ENCODE results near the gene USP37. TPM values are rescaled to one million over a fixed set of nuclear protein-coding genes. Genes with fewer than 3 reads are reported as not detected.

Gene USP37
- total RNA-seq, 1 experiment from 2014 or later = 34.9 TPM

DNA sequence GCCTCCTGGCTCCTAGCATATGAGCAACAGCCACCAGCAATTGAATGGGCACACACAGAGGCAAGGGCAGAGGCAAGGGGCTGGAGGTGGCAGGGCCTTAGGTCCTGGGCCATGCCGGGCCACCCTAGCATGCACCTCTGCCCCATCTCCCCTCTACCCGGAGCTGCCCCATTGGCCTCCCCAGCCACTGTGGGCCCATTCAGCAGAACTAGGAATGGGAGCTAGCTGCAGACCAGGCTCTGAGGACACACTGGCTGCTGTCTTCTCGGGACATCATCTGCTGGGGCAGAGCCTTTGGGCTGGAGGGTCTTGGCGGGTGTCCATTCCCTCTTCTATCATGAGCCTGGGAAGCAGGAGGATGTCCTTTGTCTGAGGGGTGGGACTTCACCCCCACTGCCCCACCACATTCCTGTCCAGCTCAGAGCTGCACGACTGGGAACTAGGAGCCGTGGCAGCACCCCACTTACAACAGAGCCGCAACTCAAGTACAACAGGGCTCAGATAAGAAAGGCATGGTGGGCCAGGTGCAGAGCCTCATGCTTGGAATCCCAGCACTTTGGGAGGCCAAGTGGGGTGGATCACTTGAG, 148.4 kb downstream of the USP37 start:
- Histone ChIP-seq H3K4me1 (no peaks in the 10 kb centered on the region), H3K9me3 (replicated peaks) (no peaks in the 10 kb centered on the region), H3K4me3 (no peak overlapping the region), H3K27ac (no peak overlapping the region), H3K36me3 (no peaks in the 10 kb centered on the region), H3K27me3 (no peaks in the 10 kb centered on the region)
- DNase-seq = no peak

GRCh38 chr2:218418717-218419458, 149.3 kb downstream of the USP37 start, which contains the start of gene VIL1:
Gene VIL1 (plus strand): TSS chr2:218419123. CDS start chr2:218423779, 4,656 bp downstream.
- Histone ChIP-seq H3K4me3 (no peak within 1 kb of the TSS), H3K27ac (no peak within 1 kb of the TSS), H3K27me3 (no peaks in the 10 kb centered on the region), H3K36me3 (no peaks in the 10 kb centered on the region), H3K9me3 (replicated peaks) (no peaks in the 10 kb centered on the region), H3K4me1 (no peaks in the 10 kb centered on the region)
- no peak for DNase-seq

- Histone ChIP-seq H3K27me3 (no peaks in the 10 kb centered on the region), H3K27ac (no peak overlapping the region), H3K4me1 (no peaks in the 10 kb centered on the region), H3K36me3 (no peaks in the 10 kb centered on the region), H3K9me3 (replicated peaks) (no peaks in the 10 kb centered on the region), H3K4me3 (no peak overlapping the region)
- no peak for DNase-seq
Observed at GRCh38 chr2:218418321-218418716, 149.8 kb downstream of the USP37 start.

DNA sequence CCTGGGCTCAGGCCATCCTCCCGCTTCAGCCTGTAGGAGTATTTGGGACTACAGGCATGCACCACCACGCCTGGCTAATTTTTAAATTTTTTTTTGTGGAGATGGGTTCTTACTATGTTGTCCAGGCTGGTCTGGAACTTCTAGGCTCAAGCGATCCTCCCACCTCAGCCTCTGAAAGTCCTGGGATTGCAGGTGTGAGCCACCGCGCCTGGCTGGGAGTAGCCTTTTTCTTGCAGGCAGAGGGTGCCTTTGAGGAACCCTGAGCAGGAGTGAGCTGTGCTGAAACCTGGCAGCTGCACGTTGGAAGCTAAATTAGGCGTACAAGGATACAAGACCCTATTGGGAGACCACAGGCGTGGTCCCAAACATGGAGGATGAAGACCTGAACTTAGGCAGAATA, 160.4 kb downstream of the USP37 start:
- Histone ChIP-seq H3K27me3 (no peaks in the 10 kb centered on the region), H3K27ac (no peak overlapping the region), H3K4me3 (no peak overlapping the region), H3K4me1 (peaks cover 17% of the 10 kb centered on the region; the same call in 1 of the 2 replicates), H3K36me3 (peaks cover 11% of the 10 kb centered on the region; the same call in 1 of the 2 replicates), H3K9me3 (replicated peaks) (no peaks in the 10 kb centered on the region)
- no peak for DNase-seq

GRCh38 chr2:218406949-218407618, 161.1 kb downstream of the USP37 start:
- peak; percentile 54 to 71 for DNase-seq
- Histone ChIP-seq H3K4me1 (peaks cover 17% of the 10 kb centered on the region; the same call in 1 of the 2 replicates), H3K9me3 (replicated peaks) (no peaks in the 10 kb centered on the region), H3K4me3 (peak overlapping the region; percentile 60), H3K36me3 (peaks cover 11% of the 10 kb centered on the region; the same call in 1 of the 2 replicates), H3K27ac (peak overlapping the region; percentile 46), H3K27me3 (no peaks in the 10 kb centered on the region)

GRCh38 chr2:218406209-218406948, 161.8 kb downstream of the USP37 start:
- DNase-seq = peak; percentile 96 to 97
- Histone ChIP-seq H3K4me3 (peak overlapping the region; percentile 60), H3K4me1 (peaks cover 17% of the 10 kb centered on the region; the same call in 1 of the 2 replicates), H3K9me3 (replicated peaks) (no peaks in the 10 kb centered on the region), H3K27ac (peak overlapping the region; percentile 46), H3K27me3 (no peaks in the 10 kb centered on the region), H3K36me3 (peaks cover 11% of the 10 kb centered on the region; the same call in 1 of the 2 replicates)

DNA sequence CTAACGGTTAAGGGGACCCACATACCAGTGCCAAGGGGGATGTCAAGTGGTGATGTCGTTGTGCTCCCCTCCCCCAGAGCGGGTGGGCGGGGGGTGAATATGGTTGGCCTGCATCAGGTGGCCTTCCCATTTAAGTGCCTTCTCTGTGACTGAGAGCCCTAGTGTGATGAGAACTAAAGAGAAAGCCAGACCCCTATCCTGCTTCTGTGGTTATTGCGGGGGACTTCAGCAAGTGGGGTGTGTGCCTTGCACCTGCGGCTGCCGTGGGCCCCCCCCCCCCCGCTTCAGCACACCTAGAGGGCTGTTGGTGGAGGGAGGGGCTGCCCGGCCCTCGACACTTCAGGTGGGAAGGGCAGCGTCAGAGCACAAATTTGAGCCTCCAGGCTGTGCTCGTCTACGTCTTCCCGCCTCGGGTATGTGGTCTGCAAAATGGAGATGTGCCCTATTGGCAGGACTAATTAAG, 162.4 kb downstream of the USP37 start:
- Histone ChIP-seq H3K27me3 (no peaks in the 10 kb centered on the region), H3K4me3 (peak overlapping the region; percentile 55), H3K9me3 (replicated peaks) (no peaks in the 10 kb centered on the region), H3K36me3 (peaks cover 11% of the 10 kb centered on the region; the same call in 1 of the 2 replicates), H3K4me1 (peaks cover 17% of the 10 kb centered on the region; the same call in 1 of the 2 replicates), H3K27ac (peak overlapping the region; percentile 42)
- peak in 1 of 2 experiments; percentile 43 for DNase-seq

DNA sequence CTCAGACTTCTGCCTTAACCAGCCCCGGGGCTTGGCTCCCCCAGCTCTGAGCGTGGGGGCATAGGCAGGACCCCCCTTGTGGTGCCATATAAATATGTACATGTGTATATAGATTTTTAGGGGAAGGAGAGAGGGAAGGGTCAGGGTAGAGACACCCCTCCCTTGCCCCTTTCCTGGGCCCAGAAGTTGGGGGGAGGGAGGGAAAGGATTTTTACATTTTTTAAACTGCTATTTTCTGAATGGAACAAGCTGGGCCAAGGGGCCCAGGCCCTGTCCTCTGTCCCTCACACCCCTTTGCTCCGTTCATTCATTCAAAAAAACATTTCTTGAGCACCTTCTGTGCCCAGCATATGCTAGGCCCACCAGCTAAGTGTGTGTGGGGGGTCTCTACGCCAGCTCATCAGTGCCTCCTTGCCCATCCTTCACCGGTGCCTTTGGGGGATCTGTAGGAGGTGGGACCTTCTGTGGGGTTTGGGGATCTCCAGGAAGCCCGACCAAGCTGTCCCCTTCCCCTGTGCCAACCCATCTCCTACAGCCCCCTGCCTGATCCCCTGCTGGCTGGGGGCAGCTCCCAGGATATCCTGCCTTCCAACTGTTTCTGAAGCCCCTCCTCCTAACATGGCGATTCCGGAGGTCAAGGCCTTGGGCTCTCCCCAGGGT, 162.9 kb downstream of the USP37 start:
- DNase-seq = no peak
- H3K27me3 ChIP-seq = no peaks in the 10 kb centered on the region
- no peaks in the 10 kb centered on the region for H3K9me3 ChIP-seq (replicated peaks)
- H3K27ac ChIP-seq = peak overlapping the region; percentile 42
- H3K4me1 ChIP-seq = peaks cover 17% of the 10 kb centered on the region; the same call in 1 of the 2 replicates
- H3K4me3 ChIP-seq = peak overlapping the region; percentile 55
- H3K36me3 ChIP-seq = peaks cover 11% of the 10 kb centered on the region; the same call in 1 of the 2 replicates

- peaks cover 11% of the 10 kb centered on the region; the same call in 1 of the 2 replicates for H3K36me3 ChIP-seq
- no peak overlapping the region for H3K27ac ChIP-seq
- H3K9me3 ChIP-seq (replicated peaks) = no peaks in the 10 kb centered on the region
- DNase-seq = peak in 1 of 2 experiments; percentile 34
- H3K4me1 ChIP-seq = peaks cover 17% of the 10 kb centered on the region; the same call in 1 of the 2 replicates
- no peak overlapping the region for H3K4me3 ChIP-seq
- H3K27me3 ChIP-seq = no peaks in the 10 kb centered on the region
Observed at GRCh38 chr2:218404351-218405085, 163.6 kb downstream of the USP37 start.

GRCh38 chr2:218403810-218404209, 164.3 kb downstream of the USP37 start:
- peaks cover 17% of the 10 kb centered on the region; the same call in 1 of the 2 replicates for H3K4me1 ChIP-seq
- no peaks in the 10 kb centered on the region for H3K9me3 ChIP-seq (replicated peaks)
- H3K27me3 ChIP-seq = no peaks in the 10 kb centered on the region
- no peak overlapping the region for H3K27ac ChIP-seq
- DNase-seq = no peak
- peaks cover 11% of the 10 kb centered on the region; the same call in 1 of the 2 replicates for H3K36me3 ChIP-seq
- no peak overlapping the region for H3K4me3 ChIP-seq

DNA sequence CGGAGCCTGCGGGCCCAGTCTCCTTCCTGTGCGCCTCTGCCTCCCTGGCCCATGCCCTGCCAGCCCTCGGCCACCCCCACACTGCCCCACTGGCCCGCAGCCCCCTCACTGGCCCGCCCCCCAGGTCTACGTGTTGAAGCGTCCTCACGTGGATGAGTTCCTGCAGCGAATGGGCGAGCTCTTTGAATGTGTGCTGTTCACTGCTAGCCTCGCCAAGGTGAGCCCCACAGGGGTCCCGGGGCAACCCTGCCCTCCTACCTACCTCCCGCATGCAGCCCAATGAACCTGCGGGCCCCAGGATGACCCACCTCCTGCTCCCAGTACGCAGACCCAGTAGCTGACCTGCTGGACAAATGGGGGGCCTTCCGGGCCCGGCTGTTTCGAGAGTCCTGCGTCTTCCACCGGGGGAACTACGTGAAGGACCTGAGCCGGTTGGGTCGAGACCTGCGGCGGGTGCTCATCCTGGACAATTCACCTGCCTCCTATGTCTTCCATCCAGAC, 165.2 kb downstream of the USP37 start:
- DNase-seq = no peak
- Histone ChIP-seq H3K4me3 (no peak overlapping the region), H3K27ac (no peak overlapping the region), H3K4me1 (peaks cover 17% of the 10 kb centered on the region; the same call in 1 of the 2 replicates), H3K9me3 (replicated peaks) (no peaks in the 10 kb centered on the region), H3K27me3 (no peaks in the 10 kb centered on the region), H3K36me3 (peaks cover 11% of the 10 kb centered on the region; the same call in 1 of the 2 replicates)

GRCh38 chr2:218402491-218402901, 165.7 kb downstream of the USP37 start:
- Histone ChIP-seq H3K36me3 (peaks cover 11% of the 10 kb centered on the region; the same call in 1 of the 2 replicates), H3K27me3 (no peaks in the 10 kb centered on the region), H3K4me1 (peaks cover 15% of the 10 kb centered on the region; the same call in 1 of the 2 replicates), H3K9me3 (replicated peaks) (no peaks in the 10 kb centered on the region), H3K4me3 (no peak overlapping the region), H3K27ac (no peak overlapping the region)
- DNase-seq = no peak

DNA sequence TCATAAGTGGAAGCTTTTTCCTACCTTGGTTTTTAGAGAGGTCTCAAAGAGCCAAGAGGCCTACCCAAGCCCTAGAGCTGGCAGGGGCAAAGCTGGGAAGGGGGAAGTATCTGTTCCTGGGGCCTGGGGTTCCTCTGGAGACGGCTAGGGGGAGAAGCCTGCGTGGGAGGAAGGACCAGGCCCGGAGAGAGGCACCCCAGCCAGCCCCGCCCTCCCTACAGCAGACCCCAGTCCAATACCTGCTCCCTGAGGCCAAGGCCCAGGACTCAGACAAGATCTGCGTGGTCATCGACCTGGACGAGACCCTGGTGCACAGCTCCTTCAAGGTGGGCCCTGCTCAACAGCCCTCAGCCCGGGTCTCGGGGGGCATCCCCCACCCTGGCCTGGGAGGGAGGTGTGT, 166.3 kb downstream of the USP37 start:
- DNase-seq = no peak
- no peaks in the 10 kb centered on the region for H3K9me3 ChIP-seq (replicated peaks)
- peaks cover 12% of the 10 kb centered on the region; the same call in 1 of the 2 replicates for H3K4me1 ChIP-seq
- H3K27ac ChIP-seq = no peak overlapping the region
- no peak overlapping the region for H3K4me3 ChIP-seq
- no peaks in the 10 kb centered on the region for H3K27me3 ChIP-seq
- peaks cover 11% of the 10 kb centered on the region; the same call in 1 of the 2 replicates for H3K36me3 ChIP-seq
